Islet of Langerhans (tissue), 1 donor: ENCODE data around the gene CEBPZOS.
"Not testable (repeated sequence)": the region's sequence is repeated elsewhere in the genome, so short reads cannot be mapped to it uniquely, and the experiment has no call there.

Source experiments
- FAIRE-seq: peaks from one replicate; lab custom pipeline; 2011; peaks lifted over from hg19 to GRCh38; lab: Jason Lieb, UNC

CEBPZOS gene

GRCh38 chr2:37191253-37191652 lies 5.0 kb upstream of the CEBPZOS start:
- FAIRE-seq, result no peak

- no peak for FAIRE-seq
Measured at GRCh38 chr2:37191747-37192146, 4.5 kb upstream of the CEBPZOS start.

DNA sequence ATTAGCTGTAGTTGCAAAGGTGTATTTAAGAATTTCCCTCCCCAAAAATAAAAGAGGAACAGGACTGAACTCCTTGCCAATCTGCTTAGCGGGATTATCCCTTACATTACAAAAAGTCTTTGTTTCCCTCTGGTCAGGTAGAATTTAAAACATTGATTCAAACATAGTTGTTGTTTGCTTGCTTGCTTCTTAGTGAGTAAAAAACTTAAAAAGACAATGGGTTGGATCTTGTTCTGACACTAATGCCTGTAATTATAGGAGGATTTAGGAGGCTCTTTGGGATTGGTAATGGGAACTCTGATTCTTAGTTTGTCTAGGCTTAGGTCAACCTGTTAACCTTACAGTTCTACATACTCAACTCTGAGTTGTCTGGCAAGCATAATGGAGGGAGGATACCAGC lies 3.7 kb upstream of the CEBPZOS start:
- no peak for FAIRE-seq

GRCh38 chr2:37195862-37196319 lies 405 bp upstream of the CEBPZOS start:
- FAIRE-seq, result not testable (repeated sequence)

GRCh38 chr2:37198681-37199065 lies 2.4 kb downstream of the CEBPZOS start:
- FAIRE-seq, result no peak

- FAIRE-seq, result no peak
Measured at GRCh38 chr2:37201208-37201607, 4.9 kb downstream of the CEBPZOS start.

- FAIRE-seq, result no peak
Measured at GRCh38 chr2:37201766-37202165, 5.5 kb downstream of the CEBPZOS start.

GRCh38 chr2:37203708-37204107 lies 7.4 kb downstream of the CEBPZOS start:
- no peak for FAIRE-seq

- not testable (repeated sequence) for FAIRE-seq
Measured at GRCh38 chr2:37205071-37205661, 8.9 kb downstream of the CEBPZOS start.

- no peak for FAIRE-seq
Measured at GRCh38 chr2:37205689-37206341, 9.5 kb downstream of the CEBPZOS start.

DNA sequence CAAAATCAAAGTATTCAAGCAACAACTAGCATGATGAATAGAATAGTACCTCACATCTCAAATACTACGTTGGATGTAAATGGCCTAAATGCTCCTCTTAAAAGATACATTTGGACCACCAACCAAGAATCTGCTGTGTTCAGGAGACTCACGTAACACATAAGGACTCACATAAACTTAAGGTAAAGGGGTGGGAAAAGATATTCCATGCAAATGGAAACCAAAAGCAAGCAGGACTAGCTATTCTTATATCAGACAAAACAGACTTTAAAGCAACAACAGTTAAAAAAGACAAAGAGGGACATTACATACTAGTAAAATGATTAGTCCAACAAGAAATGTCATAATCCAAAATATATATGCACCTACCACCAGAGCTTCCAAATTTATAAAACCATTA lies 10.5 kb downstream of the CEBPZOS start:
- not testable (repeated sequence) for FAIRE-seq

- peak; percentile 9 for FAIRE-seq
Measured at GRCh38 chr2:37211212-37211611, 14.9 kb downstream of the CEBPZOS start.

GRCh38 chr2:37211939-37212338 lies 15.6 kb downstream of the CEBPZOS start:
- peak; percentile 17 for FAIRE-seq

GRCh38 chr2:37215250-37215649 lies 19.0 kb downstream of the CEBPZOS start:
- no peak for FAIRE-seq

DNA sequence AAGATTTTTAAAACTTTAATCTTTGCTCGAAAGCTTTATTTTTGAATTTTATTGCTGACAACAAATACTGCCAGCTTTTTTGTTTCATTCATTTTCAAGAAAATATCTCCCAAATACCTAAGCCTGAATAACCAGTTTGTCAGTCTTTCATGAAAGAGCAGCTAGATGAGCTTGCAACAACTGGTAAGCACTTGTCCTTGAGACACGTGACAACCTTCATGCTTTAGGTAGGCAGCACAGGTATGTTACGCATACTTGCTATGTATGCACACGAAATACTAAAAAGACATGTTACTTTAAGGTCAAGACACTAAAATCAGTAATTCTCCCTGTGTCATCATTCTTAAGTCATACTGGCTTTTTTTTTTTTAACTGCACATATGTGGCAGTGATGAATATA lies 22.8 kb downstream of the CEBPZOS start:
- FAIRE-seq, result no peak

DNA sequence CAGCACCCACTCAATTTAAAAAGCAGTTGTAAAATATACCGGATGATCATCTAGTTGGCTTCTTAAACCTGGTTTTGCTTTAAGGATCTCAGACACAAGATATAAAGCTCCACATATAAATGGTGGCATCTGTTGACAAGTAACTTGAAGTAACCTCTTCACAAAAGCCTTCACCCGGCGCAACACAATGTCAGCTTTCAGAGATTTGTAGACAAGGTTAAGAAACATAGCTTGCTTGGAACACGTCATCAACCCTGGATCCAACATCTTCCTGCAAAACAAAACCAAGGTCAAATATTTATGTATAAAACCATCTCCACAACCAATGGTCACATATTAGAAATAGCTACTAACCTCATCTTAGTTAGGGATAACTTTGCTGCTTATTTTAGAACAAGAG lies 26.8 kb downstream of the CEBPZOS start:
- FAIRE-seq, result no peak

DNA sequence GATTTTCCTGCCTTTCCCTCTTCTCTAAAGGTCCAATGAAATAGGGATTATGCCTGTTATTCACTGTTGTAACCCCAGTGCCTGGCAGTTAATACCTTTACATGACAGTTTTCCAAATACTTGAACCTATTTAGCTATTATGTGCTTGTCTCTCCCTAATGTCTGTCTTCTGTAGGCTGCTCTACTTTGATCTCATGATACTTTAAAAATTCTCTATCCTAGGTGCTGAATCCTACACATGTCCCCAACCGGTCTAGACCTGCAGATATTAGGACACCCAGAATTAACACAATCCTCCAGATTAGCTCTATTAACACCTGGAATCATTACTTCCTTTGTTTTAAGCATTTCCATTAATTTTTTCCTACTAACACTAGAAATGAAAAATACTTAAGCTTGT lies 27.8 kb downstream of the CEBPZOS start:
- no peak for FAIRE-seq

DNA sequence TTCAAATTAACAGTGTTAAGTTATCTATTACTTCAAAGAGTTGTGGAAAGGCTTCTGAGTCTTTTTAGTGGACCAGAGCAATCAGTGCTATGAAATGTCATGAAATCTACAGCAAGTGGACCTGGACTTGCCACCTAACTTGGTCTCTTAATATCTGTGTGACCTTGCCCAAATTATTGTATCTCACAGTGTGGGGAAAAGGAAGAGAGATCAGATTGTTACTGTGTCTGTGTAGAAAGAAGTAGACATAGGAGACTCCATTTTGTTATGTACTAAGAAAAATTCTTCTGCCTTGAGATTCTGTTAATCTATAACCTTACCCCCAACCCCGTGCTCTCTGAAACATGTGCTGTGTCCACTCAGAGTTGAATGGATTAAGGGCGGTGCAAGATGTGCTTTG lies 28.8 kb downstream of the CEBPZOS start:
- not testable (repeated sequence) for FAIRE-seq

- no peak for FAIRE-seq
Measured at GRCh38 chr2:37226863-37227262, 30.6 kb downstream of the CEBPZOS start.

DNA sequence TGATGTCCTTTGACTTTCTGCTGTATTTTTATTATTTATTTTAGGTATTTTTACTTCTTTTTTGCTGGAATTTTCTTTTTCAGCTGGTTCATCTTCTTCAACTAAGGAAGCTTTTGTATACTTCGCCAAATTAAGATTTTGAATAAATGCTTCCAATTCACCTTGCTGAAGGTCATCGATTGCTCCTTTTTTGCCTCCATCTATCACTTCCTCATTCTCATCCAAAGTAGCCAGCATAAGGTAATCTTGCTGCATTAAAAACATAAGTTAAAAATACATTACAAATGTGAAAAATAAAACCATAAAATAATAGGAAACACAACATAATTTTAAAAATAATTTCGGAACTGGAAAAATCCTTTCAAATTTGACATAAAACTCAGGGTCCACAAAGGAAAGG lies 32.5 kb downstream of the CEBPZOS start:
- FAIRE-seq, result no peak

DNA sequence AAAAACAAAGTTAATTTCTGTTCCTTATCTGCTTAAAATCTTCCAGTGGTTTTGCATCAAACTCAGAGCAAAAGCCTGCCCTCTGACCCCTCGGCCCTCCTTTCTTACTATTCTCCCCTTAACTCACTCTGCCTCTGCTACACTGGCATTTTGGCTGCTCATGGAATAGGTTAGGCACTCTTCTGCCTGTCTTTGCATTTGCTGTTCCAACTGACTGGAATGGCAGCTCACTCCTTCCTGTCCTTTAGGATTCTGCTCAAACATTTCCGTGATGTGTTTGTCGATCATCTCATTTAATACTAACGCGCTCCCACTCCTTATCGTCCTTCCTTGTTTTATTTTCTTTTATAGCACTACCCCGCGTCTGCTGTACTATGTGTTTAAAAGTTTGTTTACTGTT lies 34.3 kb downstream of the CEBPZOS start:
- no peak for FAIRE-seq

GRCh38 chr2:37231241-37232130 lies 35.2 kb downstream of the CEBPZOS start, which contains the start of the genes CEBPZ and NDUFAF7:
Gene CEBPZ (minus strand): TSS chr2:37231596. CDS start chr2:37231567, 29 bp downstream.
Gene NDUFAF7 (plus strand): TSS chr2:37231658. CDS start chr2:37231706, 48 bp downstream.
- peak; percentile 36 for FAIRE-seq
